SK-N-SH (cell line): ENCODE results near the gene LRRC43. TPM values are rescaled to one million over a fixed set of nuclear protein-coding genes. Genes with fewer than 3 reads are reported as not detected.

Source experiments
- CTCF ChIA-PET: fragments of 300-600, 350-600 bp; formaldehyde crosslinking; extraction: SDS; loops from one replicate; lab custom pipeline; 2021; lab: Yijun Ruan, JAX
- POLR2A ChIA-PET: fragments of 350-600 bp; sonication (Branson Sonifier 250); formaldehyde crosslinking; extraction: SDS; loops from one replicate; lab custom pipeline; 2020; ENCODE audit warnings: antibody characterized with exemption, inconsistent platforms; lab: Yijun Ruan, JAX
- DNase-seq: peaks from one replicate; pipeline ENCODE4 v3.0.0; 2012
- H2AFZ ChIP-seq: fragments of 200-600 bp; sonication (generic); 2 replicates; pipeline ENCODE4 v1.8.1; 2016; ENCODE audit warnings: antibody characterized with exemption, mild to moderate bottlenecking, low read depth
- H3F3A ChIP-seq: fragments of 200-600 bp; sonication (generic); replicated peaks from 2 replicates; pipeline ENCODE3; 2016; ENCODE audit warnings: antibody characterized with exemption, mild to moderate bottlenecking; ENCODE audit not compliant: insufficient read depth
- H3K27ac ChIP-seq, 2 experiments: fragments of 200-500 bp in 1 of 2; fragments of 200-600 bp in 1 of 2; sonication (Bioruptor generic) in 1 of 2; sonication (generic), shearing (Covaris generic) in 1 of 2; 2 replicates each; pipeline versions ENCODE4 v1.5.1 to v1.6.1; 2014 to 2016; ENCODE audit warnings: low read depth in 2 of 2, inconsistent platforms in 1 of 2, low read length in 1 of 2, mild to moderate bottlenecking in 1 of 2, mixed read lengths in 1 of 2
- H3K27me3 ChIP-seq: fragments of 200-600 bp; sonication (generic), shearing (Covaris generic); 2 replicates; pipeline ENCODE4 v1.6.1; 2016; ENCODE audit warnings: mixed run types; ENCODE audit not compliant: insufficient read depth
- H3K36me3 ChIP-seq, 2 experiments: fragments of 200-500 bp in 1 of 2; fragments of 200-600 bp in 1 of 2; sonication (Bioruptor generic) in 1 of 2; sonication (generic) in 1 of 2; replicated peaks in 1 of 2; 2 replicates each; pipeline versions ENCODE3 to v1.5.1; 2014 to 2016; ENCODE audit warnings: low read length in 1 of 2, mild to moderate bottlenecking in 1 of 2; ENCODE audit not compliant: insufficient read depth in 2 of 2, control insufficient read depth in 1 of 2
- H3K4me1 ChIP-seq, 2 experiments: fragments of 200-500 bp in 1 of 2; fragments of 200-600 bp in 1 of 2; sonication (Bioruptor generic) in 1 of 2; sonication (generic), shearing (Covaris generic) in 1 of 2; 2 replicates each; pipeline versions ENCODE4 v1.5.1 to v1.6.1; 2014 to 2016; ENCODE audit warnings: low read depth in 1 of 2, low read length in 1 of 2, mixed run types in 1 of 2; ENCODE audit not compliant: insufficient read depth in 2 of 2, control insufficient read depth in 1 of 2
- H3K4me2 ChIP-seq: fragments of 200-600 bp; sonication (generic), shearing (Covaris generic); 2 replicates; pipeline ENCODE4 v1.6.1; 2017; ENCODE audit warnings: mixed run types
- H3K4me3 ChIP-seq, 2 experiments: fragments of 200-500 bp in 1 of 2; fragments of 200-600 bp in 1 of 2; sonication (Bioruptor generic) in 1 of 2; sonication (generic), shearing (Covaris generic) in 1 of 2; 2 replicates each; pipeline versions ENCODE4 v1.5.1 to v1.8.1; 2014 to 2016; ENCODE audit warnings: low read depth in 2 of 2, inconsistent platforms in 1 of 2, low read length in 1 of 2, mild to moderate bottlenecking in 1 of 2, mixed read lengths in 1 of 2, moderate library complexity in 1 of 2
- H3K79me2 ChIP-seq: fragments of 200-600 bp; sonication (generic); 2 replicates; pipeline ENCODE4 v1.8.1; 2017; ENCODE audit warnings: mild to moderate bottlenecking; ENCODE audit not compliant: insufficient read depth
- H3K9ac ChIP-seq: fragments of 200-600 bp; sonication (generic); 2 replicates; pipeline ENCODE4 v1.6.1; 2017; ENCODE audit warnings: mixed run types
- H3K9me2 ChIP-seq: fragments of 200-600 bp; sonication (generic); 2 replicates; pipeline ENCODE4 v1.6.1; 2017; ENCODE audit warnings: mixed run types
- H3K9me3 ChIP-seq: fragments of 200-600 bp; sonication (generic); 2 replicates; pipeline ENCODE4 v1.6.1; 2017; ENCODE audit warnings: mixed run types, mild to moderate bottlenecking, moderate library complexity
- H4K20me1 ChIP-seq: fragments of 200-600 bp; sonication (generic); 2 replicates; pipeline ENCODE4 v1.6.1; 2017; ENCODE audit warnings: mild to moderate bottlenecking, mixed run types; ENCODE audit not compliant: insufficient read depth
- EZH2phosphoT487 ChIP-seq: fragments of 200-600 bp; sonication (generic); IDR thresholded peaks from 2 replicates; pipeline ENCODE4 v1.6.1; 2017; ENCODE audit warnings: low read depth, mixed run types, mild to moderate bottlenecking, antibody characterized with exemption, moderate library complexity, borderline replicate concordance
- FOXM1 ChIP-seq: IDR thresholded peaks from 2 replicates; pipeline ENCODE4 v1.4.0; 2012; ENCODE audit warnings: low read depth, mild to moderate bottlenecking
- GATA2 ChIP-seq: sonication (generic); formaldehyde crosslinking; IDR thresholded peaks from 2 replicates; pipeline ENCODE4 v1.5.0; 2020; ENCODE audit warnings: mild to moderate bottlenecking, missing genetic modification reagents
- MEF2A ChIP-seq: IDR thresholded peaks from 2 replicates; pipeline ENCODE4 v1.4.0; 2012; ENCODE audit warnings: low read depth, borderline replicate concordance
- RAD21 ChIP-seq: IDR thresholded peaks from 2 replicates; pipeline ENCODE4 v1.6.1; 2012; ENCODE audit warnings: mild to moderate bottlenecking, low read length
- RCOR1 ChIP-seq: fragments of 150-350 bp; IDR thresholded peaks from 2 replicates; pipeline ENCODE4 v1.6.1; 2017; ENCODE audit warnings: antibody characterized with exemption, low read length
- SIN3A ChIP-seq: IDR thresholded peaks from 2 replicates; pipeline ENCODE4 v1.6.1; 2012; ENCODE audit warnings: low read depth, mild to moderate bottlenecking, low read length, moderate library complexity, borderline replicate concordance
- SMC3 ChIP-seq: IDR thresholded peaks from 2 replicates; pipeline ENCODE4 v1.6.1; 2012; ENCODE audit warnings: low read depth, low read length, improper control_type of control experiment
- TCF12 ChIP-seq: IDR thresholded peaks from 2 replicates; pipeline ENCODE4 v1.4.0; 2012
- WGBS: methylation state at CpG from one replicate; pipeline ENCODE4 v1.1.6; 2017; ENCODE audit warnings: low lambda C conversion rate; 5-methylcytosine and 5-hydroxymethylcytosine counted together
- polyA plus RNA-seq, 3 experiments: library from polyadenylated mRNA; depleted of rRNA; stranded (reverse); fragments of >200 nt; gene quantifications; 2 replicates each; pipeline ENCODE4 v1.2.3, GENCODE V29; 2012
- TF ChIP-seq, protein P1 (sequence below): fragments of 200-600 bp; sonication (generic); IDR thresholded peaks from 2 replicates; pipeline ENCODE4 v1.6.1; 2017; ENCODE audit warnings: antibody characterized with exemption, mild to moderate bottlenecking, moderate library complexity
- TF ChIP-seq, protein P2 (sequence below): IDR thresholded peaks from 2 replicates; pipeline ENCODE4; 2012
- TF ChIP-seq, protein P3 (sequence below): IDR thresholded peaks from 2 replicates; pipeline ENCODE4 v1.6.1; 2012; ENCODE audit warnings: mild to moderate bottlenecking, low read depth, low read length, moderate library complexity
- TF ChIP-seq, protein P4 (sequence below): IDR thresholded peaks from 2 replicates; pipeline ENCODE4 v1.4.0; 2012; ENCODE audit warnings: low read depth, borderline replicate concordance

Gene LRRC43
- polyA plus RNA-seq, 1 of the 3 experiments (the other 2 are of a cell fraction): 0.94 TPM

DNA sequence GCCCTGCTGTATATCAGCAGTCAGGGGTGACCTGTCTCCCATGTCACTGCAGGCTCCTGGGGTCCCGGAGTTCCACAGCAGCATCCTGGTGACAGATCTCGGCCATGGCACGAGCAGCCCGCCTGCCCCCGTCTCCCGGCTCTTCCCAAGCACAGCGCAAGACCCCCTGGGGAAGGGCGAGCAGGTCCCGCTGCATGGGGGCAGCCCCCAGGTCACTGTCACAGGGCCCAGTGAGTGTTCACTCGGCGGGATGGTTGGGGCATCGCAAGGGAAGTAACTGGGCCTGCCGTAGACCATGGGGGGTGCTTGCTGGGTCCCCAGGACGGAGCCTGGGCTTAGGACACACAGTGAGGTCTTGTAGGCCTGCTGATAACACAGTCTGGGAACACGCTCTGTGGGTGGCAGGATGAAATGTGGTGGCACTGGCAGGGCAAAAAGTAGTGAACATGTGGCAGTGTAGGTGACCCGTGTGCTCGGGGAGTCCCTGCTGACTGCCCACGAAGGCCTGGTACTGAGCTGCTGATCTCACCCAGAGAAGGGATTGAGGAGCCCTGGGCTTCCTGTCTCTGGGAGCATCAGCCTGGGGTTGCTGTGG, 47.4 kb upstream of the LRRC43 start:
- no peak overlapping the region for H3K27ac ChIP-seq
- H3K36me3 ChIP-seq: peaks cover 21 to 40% of the 10 kb centered on the region in 2 experiments
- H3K9me2 ChIP-seq: no peaks in the 10 kb centered on the region
- ChIA-PET POLR2A (no interaction called here), CTCF (interaction anchor here (1.5 kb wide), 1 partner anchor 12 kb away, joined by 3 read pairs; no protein-coding TSS in a partner anchor)
- H3F3A ChIP-seq: peaks cover 7% of the 10 kb centered on the region
- no peak for DNase-seq
- no peak overlapping the region for H3K4me3 ChIP-seq
- no peaks in the 10 kb centered on the region for H3K27me3 ChIP-seq
- WGBS: 100% methylated on average over 10 of the region's 18 CpGs
- H2AFZ ChIP-seq: no peak overlapping the region
- no peak for TF ChIP-seq FOXM1
- no peaks in the 10 kb centered on the region for H3K4me1 ChIP-seq
- H3K4me2 ChIP-seq: no peak overlapping the region
- no peak overlapping the region for H3K9ac ChIP-seq
- H4K20me1 ChIP-seq: 0 out of 2 replicates have a peak, but pooled peaks cover 4% of the 10 kb centered on the region
- H3K79me2 ChIP-seq: no peaks in the 10 kb centered on the region
- no peaks in the 10 kb centered on the region for H3K9me3 ChIP-seq

DNA sequence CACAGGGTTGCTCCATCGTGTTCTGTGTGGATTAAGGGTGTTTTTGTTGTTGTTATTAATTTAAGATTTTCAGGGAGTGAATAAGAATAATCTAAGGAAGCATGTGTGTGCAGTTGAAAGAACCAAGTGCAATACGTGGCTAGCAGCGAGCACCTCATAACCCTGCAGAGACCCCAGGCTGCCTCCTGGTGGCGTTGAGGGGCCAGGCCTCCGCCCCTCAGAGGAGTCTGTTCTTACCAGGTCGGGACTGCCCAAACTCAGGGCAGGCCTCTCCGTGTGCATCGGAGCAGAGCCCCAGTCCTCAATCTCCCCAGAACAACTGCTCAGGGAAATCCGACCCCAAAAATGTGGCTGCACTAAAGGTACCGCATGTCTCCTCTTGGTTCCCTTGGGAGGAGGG, 45.7 kb upstream of the LRRC43 start:
- Histone ChIP-seq H3K79me2 (no peaks in the 10 kb centered on the region), H3K9me3 (no peaks in the 10 kb centered on the region), H3K9ac (no peak overlapping the region), H2AFZ (no peak overlapping the region), H3K4me1 (no peaks in the 10 kb centered on the region), H3F3A (no peaks in the 10 kb centered on the region)
- ChIA-PET POLR2A (no interaction called here), CTCF (interaction anchor here (2.3 kb wide), 1 partner anchor 53 kb away, joined by 11 read pairs; no protein-coding TSS in a partner anchor)
- no peak for DNase-seq
- TF ChIP-seq MEF2A (no peak), SMC3 (peak; percentile 17; the same call in 1 of the 2 replicates), RAD21 (0 out of 2 replicates have a peak, but pooled peaks have one; percentile 16)
- TF ChIP-seq, protein P1, sequence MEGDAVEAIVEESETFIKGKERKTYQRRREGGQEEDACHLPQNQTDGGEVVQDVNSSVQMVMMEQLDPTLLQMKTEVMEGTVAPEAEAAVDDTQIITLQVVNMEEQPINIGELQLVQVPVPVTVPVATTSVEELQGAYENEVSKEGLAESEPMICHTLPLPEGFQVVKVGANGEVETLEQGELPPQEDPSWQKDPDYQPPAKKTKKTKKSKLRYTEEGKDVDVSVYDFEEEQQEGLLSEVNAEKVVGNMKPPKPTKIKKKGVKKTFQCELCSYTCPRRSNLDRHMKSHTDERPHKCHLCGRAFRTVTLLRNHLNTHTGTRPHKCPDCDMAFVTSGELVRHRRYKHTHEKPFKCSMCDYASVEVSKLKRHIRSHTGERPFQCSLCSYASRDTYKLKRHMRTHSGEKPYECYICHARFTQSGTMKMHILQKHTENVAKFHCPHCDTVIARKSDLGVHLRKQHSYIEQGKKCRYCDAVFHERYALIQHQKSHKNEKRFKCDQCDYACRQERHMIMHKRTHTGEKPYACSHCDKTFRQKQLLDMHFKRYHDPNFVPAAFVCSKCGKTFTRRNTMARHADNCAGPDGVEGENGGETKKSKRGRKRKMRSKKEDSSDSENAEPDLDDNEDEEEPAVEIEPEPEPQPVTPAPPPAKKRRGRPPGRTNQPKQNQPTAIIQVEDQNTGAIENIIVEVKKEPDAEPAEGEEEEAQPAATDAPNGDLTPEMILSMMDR: peak; percentile 19; the same call in 1 of the 2 replicates
- TF ChIP-seq, protein P2, sequence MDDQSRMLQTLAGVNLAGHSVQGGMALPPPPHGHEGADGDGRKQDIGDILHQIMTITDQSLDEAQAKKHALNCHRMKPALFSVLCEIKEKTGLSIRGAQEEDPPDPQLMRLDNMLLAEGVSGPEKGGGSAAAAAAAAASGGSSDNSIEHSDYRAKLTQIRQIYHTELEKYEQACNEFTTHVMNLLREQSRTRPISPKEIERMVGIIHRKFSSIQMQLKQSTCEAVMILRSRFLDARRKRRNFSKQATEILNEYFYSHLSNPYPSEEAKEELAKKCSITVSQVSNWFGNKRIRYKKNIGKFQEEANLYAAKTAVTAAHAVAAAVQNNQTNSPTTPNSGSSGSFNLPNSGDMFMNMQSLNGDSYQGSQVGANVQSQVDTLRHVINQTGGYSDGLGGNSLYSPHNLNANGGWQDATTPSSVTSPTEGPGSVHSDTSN: no peak
- TF ChIP-seq, all 33 proteins: peak for 3
- 91% methylated on average over 10 of the region's 10 CpGs for WGBS
- no peak overlapping the region for H3K4me2 ChIP-seq
- H3K36me3 ChIP-seq: peaks cover 18 to 53% of the 10 kb centered on the region in 2 experiments
- no peaks in the 10 kb centered on the region for H4K20me1 ChIP-seq
- H3K4me3 ChIP-seq: no peak overlapping the region
- no peaks in the 10 kb centered on the region for H3K9me2 ChIP-seq
- H3K27ac ChIP-seq: no peak overlapping the region
- no peaks in the 10 kb centered on the region for H3K27me3 ChIP-seq

DNA sequence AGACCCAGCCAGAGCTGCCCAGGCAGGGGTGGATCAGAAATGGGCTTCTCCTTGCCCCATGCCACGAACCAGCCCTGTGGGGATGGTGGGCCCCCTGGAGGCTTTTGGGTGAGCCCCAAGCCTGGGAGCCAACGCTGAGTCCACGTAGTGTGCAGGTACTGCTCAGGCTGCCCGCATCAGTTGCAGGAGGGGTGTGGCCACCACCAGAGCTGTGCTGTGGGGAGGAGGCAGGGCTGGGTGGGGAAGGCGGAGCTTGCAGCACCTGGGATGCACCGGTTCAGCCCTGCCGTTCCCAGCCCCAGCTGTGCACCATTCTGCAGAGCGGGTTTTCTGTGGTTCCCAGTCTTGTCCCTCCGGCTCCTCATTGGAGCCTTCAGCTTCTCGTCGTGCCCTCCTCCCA, 45.2 kb upstream of the LRRC43 start:
- no peak overlapping the region for H3K4me2 ChIP-seq
- H3K9me2 ChIP-seq: no peaks in the 10 kb centered on the region
- no peaks in the 10 kb centered on the region for H3K4me1 ChIP-seq
- H3F3A ChIP-seq: no peaks in the 10 kb centered on the region
- ChIA-PET POLR2A (no interaction called here), CTCF (interaction anchor here (0.8 to 2.3 kb wide), 6 partner anchors 9 to 218 kb away, joined by 3 to 11 read pairs (median 5); no protein-coding TSS in a partner anchor)
- WGBS: 96% methylated on average over 7 of the region's 11 CpGs
- H2AFZ ChIP-seq: no peak overlapping the region
- H3K79me2 ChIP-seq: no peaks in the 10 kb centered on the region
- no peaks in the 10 kb centered on the region for H4K20me1 ChIP-seq
- no peak overlapping the region for H3K9ac ChIP-seq
- H3K9me3 ChIP-seq: no peaks in the 10 kb centered on the region
- no peaks in the 10 kb centered on the region for H3K27me3 ChIP-seq
- no peak overlapping the region for H3K27ac ChIP-seq
- no peak overlapping the region for H3K4me3 ChIP-seq
- H3K36me3 ChIP-seq: peaks cover 17 to 53% of the 10 kb centered on the region in 2 experiments
- no peak for DNase-seq
- TF ChIP-seq FOXM1 (no peak), SIN3A (no peak), RCOR1 (no peak), EZH2phosphoT487 (no peak), TCF12 (no peak), GATA2 (CRISPR knock-in tag) (no peak)
- TF ChIP-seq, protein P3, sequence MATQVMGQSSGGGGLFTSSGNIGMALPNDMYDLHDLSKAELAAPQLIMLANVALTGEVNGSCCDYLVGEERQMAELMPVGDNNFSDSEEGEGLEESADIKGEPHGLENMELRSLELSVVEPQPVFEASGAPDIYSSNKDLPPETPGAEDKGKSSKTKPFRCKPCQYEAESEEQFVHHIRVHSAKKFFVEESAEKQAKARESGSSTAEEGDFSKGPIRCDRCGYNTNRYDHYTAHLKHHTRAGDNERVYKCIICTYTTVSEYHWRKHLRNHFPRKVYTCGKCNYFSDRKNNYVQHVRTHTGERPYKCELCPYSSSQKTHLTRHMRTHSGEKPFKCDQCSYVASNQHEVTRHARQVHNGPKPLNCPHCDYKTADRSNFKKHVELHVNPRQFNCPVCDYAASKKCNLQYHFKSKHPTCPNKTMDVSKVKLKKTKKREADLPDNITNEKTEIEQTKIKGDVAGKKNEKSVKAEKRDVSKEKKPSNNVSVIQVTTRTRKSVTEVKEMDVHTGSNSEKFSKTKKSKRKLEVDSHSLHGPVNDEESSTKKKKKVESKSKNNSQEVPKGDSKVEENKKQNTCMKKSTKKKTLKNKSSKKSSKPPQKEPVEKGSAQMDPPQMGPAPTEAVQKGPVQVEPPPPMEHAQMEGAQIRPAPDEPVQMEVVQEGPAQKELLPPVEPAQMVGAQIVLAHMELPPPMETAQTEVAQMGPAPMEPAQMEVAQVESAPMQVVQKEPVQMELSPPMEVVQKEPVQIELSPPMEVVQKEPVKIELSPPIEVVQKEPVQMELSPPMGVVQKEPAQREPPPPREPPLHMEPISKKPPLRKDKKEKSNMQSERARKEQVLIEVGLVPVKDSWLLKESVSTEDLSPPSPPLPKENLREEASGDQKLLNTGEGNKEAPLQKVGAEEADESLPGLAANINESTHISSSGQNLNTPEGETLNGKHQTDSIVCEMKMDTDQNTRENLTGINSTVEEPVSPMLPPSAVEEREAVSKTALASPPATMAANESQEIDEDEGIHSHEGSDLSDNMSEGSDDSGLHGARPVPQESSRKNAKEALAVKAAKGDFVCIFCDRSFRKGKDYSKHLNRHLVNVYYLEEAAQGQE: no peak
- TF ChIP-seq, protein P4, sequence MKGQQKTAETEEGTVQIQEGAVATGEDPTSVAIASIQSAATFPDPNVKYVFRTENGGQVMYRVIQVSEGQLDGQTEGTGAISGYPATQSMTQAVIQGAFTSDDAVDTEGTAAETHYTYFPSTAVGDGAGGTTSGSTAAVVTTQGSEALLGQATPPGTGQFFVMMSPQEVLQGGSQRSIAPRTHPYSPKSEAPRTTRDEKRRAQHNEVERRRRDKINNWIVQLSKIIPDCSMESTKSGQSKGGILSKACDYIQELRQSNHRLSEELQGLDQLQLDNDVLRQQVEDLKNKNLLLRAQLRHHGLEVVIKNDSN: no peak
